ENCODE measurements around the gene TTLL3.

TTLL3 gene

GRCh38 chr3:9787714-9788113 is 22.3 kb upstream of the TTLL3 start:
- Histone ChIP-seq H3K79me2 (no peaks in the 10 kb centered on the region), H3K9ac (no peak overlapping the region), H3K36me3 (ENCODE audit: control insufficient read depth, insufficient read depth, low read length) (no peaks in the 10 kb centered on the region), H3K4me3 (ENCODE audit: low read depth, low read length) (no peak overlapping the region), H2AFZ (no peak overlapping the region), H3K27me3 (ENCODE audit: control insufficient read depth, insufficient read depth, low read length) (no peaks in the 10 kb centered on the region), H3K4me2 (ENCODE audit: low read length) (no peak overlapping the region), H3K9me3 (ENCODE audit: control insufficient read depth, low read length) (no peaks in the 10 kb centered on the region), H3K4me1 (peaks cover 11% of the 10 kb centered on the region), H3K27ac (no peak overlapping the region)
- TF ChIP-seq, protein P1, sequence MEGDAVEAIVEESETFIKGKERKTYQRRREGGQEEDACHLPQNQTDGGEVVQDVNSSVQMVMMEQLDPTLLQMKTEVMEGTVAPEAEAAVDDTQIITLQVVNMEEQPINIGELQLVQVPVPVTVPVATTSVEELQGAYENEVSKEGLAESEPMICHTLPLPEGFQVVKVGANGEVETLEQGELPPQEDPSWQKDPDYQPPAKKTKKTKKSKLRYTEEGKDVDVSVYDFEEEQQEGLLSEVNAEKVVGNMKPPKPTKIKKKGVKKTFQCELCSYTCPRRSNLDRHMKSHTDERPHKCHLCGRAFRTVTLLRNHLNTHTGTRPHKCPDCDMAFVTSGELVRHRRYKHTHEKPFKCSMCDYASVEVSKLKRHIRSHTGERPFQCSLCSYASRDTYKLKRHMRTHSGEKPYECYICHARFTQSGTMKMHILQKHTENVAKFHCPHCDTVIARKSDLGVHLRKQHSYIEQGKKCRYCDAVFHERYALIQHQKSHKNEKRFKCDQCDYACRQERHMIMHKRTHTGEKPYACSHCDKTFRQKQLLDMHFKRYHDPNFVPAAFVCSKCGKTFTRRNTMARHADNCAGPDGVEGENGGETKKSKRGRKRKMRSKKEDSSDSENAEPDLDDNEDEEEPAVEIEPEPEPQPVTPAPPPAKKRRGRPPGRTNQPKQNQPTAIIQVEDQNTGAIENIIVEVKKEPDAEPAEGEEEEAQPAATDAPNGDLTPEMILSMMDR (IDR thresholded peaks at IDR 0.05) = no peak

DNA sequence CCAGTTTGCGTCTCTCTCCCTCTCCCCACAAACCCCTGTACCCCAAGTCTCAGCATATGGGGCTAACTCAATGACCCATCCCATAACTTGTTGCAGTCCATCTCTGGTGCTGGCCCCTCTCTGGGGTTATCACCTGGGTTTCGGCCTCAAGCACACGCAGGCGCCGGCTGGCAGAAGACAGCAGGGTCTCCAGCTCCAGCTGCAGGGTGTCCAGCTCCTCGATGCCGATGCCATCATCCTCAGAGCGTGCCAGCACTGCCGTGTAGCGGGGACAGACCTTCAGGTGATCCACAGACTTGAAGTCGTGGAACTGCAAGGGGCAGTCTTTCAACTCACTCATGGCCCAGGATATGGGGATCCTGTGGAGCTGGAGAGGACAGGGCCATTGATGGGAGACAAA is 18.9 kb upstream of the TTLL3 start:
- H3K4me2 ChIP-seq (ENCODE audit: low read length) = no peak overlapping the region
- no peak overlapping the region for H3K4me3 ChIP-seq (ENCODE audit: low read depth, low read length)
- no peak overlapping the region for H3K9ac ChIP-seq

DNA sequence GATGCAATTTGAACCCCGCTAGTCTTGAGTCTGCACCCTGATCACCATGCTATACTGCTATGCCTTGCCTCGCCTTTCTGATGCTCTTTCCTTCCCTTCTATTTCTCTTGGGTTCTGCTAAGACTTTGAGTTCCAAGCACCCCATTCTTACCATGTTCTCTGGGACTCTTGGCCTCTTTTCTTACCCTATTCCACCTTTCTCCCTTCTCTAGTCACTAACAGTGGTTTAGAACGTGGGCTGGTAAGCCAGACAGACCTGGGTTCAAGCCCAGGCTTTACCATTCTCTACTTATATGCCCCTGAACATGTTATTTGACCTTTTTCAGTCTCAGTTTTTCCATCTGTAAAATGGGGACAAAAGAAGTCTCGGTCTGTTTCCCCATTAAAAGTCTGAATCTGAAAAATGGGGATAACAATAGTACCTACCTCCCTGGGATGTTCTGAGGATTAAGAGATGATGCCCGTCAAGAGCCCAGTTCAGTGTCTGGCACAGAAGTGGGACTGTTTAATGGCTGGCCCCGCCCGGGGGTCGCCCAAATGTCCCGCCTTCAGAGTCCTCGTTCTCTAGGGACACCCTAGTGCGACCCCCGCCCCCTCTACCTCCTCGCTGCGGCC is 18.2 kb upstream of the TTLL3 start:
- peaks cover 34% of the 10 kb centered on the region for H3K79me2 ChIP-seq
- H3K4me1 ChIP-seq = peaks cover 15% of the 10 kb centered on the region
- H3K9ac ChIP-seq = peak overlapping the region; percentile 92
- H3K4me3 ChIP-seq (ENCODE audit: low read depth, low read length) = peak overlapping the region; percentile 92
- TF ChIP-seq, protein P1 (IDR thresholded peaks at IDR 0.05) = no peak
- H3K4me2 ChIP-seq (ENCODE audit: low read length) = peak overlapping the region; percentile 90
- peak overlapping the region; percentile 84 for H2AFZ ChIP-seq
- peak overlapping the region; percentile 90 for H3K27ac ChIP-seq
- H3K27me3 ChIP-seq (ENCODE audit: control insufficient read depth, insufficient read depth, low read length) = no peaks in the 10 kb centered on the region
- no peaks in the 10 kb centered on the region for H3K9me3 ChIP-seq (ENCODE audit: control insufficient read depth, low read length)
- H3K36me3 ChIP-seq (ENCODE audit: control insufficient read depth, insufficient read depth, low read length) = no peaks in the 10 kb centered on the region

More for the DNA sequence above, 18.9 kb upstream of the TTLL3 start:
- Histone ChIP-seq H3K9me3 (ENCODE audit: control insufficient read depth, low read length) (no peaks in the 10 kb centered on the region), H3K27ac (no peak overlapping the region), H3K4me1 (peaks cover 17% of the 10 kb centered on the region), H3K27me3 (ENCODE audit: control insufficient read depth, insufficient read depth, low read length) (no peaks in the 10 kb centered on the region), H3K79me2 (peaks cover 29% of the 10 kb centered on the region), H3K36me3 (ENCODE audit: control insufficient read depth, insufficient read depth, low read length) (no peaks in the 10 kb centered on the region), H2AFZ (no peak overlapping the region)
- TF ChIP-seq, protein P1 (IDR thresholded peaks at IDR 0.05) = no peak

GRCh38 chr3:9792405-9793160 is 17.5 kb upstream of the TTLL3 start, which contains the start of the genes ARPC4 and TADA3:
TSS of gene ARPC4 (plus strand) at chr3:9793082. CDS start at chr3:9793122, 40 bp downstream.
TSS of gene TADA3 (minus strand) at chr3:9792473. CDS start at chr3:9791466, 1,007 bp downstream.
- TF ChIP-seq, protein P1 (IDR thresholded peaks at IDR 0.05) = no peak
- Histone ChIP-seq H3K36me3 (ENCODE audit: control insufficient read depth, insufficient read depth, low read length) (no peaks in the 10 kb centered on the region), H3K4me3 (ENCODE audit: low read depth, low read length) (peak within 1 kb of the TSS; percentile 92), H3K9ac (peak within 1 kb of the TSS; percentile 92), H3K4me1 (peaks cover 15% of the 10 kb centered on the region), H3K4me2 (ENCODE audit: low read length) (peak within 1 kb of the TSS; percentile 90), H2AFZ (peak within 1 kb of the TSS; percentile 84), H3K9me3 (ENCODE audit: control insufficient read depth, low read length) (no peaks in the 10 kb centered on the region), H3K27ac (peak within 1 kb of the TSS; percentile 90), H3K79me2 (peaks cover 40% of the 10 kb centered on the region), H3K27me3 (ENCODE audit: control insufficient read depth, insufficient read depth, low read length) (no peaks in the 10 kb centered on the region)

Measured in parathyroid adenoma (tissue), 2 donors.